ENCODE data around the gene PTAFR. TPM values are rescaled to one million over a fixed set of nuclear protein-coding genes. Genes with fewer than 3 reads are reported as not detected.

Gene PTAFR
- total and polyA plus RNA-seq, 2 of the 4 experiments (the other 2 are of a cell fraction) = 0.17 to 0.18 TPM

DNA sequence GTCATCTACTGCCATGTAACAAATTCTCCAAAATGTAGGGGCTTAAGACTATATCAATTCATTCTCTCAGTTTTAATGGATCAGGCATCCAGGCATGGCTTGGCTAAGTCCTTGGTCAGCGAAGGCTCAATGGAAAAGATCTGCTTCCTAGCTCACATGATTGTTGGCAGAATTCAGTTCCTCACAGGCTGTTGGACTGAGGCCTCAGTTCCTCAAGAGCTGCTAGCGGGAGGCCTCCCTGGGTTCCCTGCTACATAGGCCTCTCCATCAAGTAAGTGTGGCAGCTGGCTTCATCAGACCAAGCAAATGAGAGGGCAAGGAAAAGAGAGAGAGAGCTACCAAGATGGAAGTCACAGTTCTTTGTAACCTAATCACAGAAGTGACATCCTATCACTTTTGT, 68.5 kb downstream of the PTAFR start:
- ChIA-PET POLR2A (ENCODE audit: unreplicated experiment) (no interaction called here), CTCF (no interaction called here)
- H3K14ac ChIP-seq (replicated peaks; ENCODE audit: low read depth, low read length) = no peak overlapping the region
- no peak overlapping the region for H4K91ac ChIP-seq (ENCODE audit: insufficient read depth, low read depth, low read length)
- intact Hi-C loops (cut with micrococcal nuclease) = no loop called here
- H2AFZ ChIP-seq (replicated peaks; ENCODE audit: low read length, poor library complexity) = no peak overlapping the region
- no peak overlapping the region for H2BK120ac ChIP-seq (ENCODE audit: low read depth, low read length)
- H4K8ac ChIP-seq (ENCODE audit: low read depth in 2 of 2, low read length in 2 of 2) = no peak overlapping the region
- H2BK15ac ChIP-seq (ENCODE audit: low read depth, low read length) = no peak overlapping the region
- no peaks in the 10 kb centered on the region for H3K27me3 ChIP-seq (ENCODE audit: control insufficient read depth, insufficient read depth, low read length)
- no peak overlapping the region for H3K56ac ChIP-seq (ENCODE audit: extremely low read depth, insufficient read depth, low read length)
- no peak for ATAC-seq (ENCODE audit: low read depth)
- no peak overlapping the region for H2BK20ac ChIP-seq (ENCODE audit: low read depth, low read length)
- no peak overlapping the region for H3K4me3 ChIP-seq (ENCODE audit: insufficient read depth, low read depth, low read length)
- H3K4me2 ChIP-seq (ENCODE audit: low read depth, low read length) = no peak overlapping the region
- H3K18ac ChIP-seq (ENCODE audit: low read depth, low read length) = no peak overlapping the region
- dilution Hi-C loops (cut with HindIII; ENCODE audit: low sequenced_read_pairs, unreplicated experiment) = no loop called here
- no peak overlapping the region for H3K4ac ChIP-seq (ENCODE audit: low read depth, low read length)
- no peak overlapping the region for H2BK5ac ChIP-seq (ENCODE audit: low read depth, low read length, poor library complexity, severe bottlenecking)
- WGBS, 2 experiments (ENCODE audit: extremely low coverage in 2 of 2, insufficient read length in 1 of 2) = no CpG with 5 or more reads among the region's 2 CpGs
- H3K4me1 ChIP-seq (ENCODE audit: control insufficient read depth, insufficient read depth, low read length) = peaks cover 6% of the 10 kb centered on the region
- no peaks in the 10 kb centered on the region for H3K36me3 ChIP-seq (ENCODE audit: control insufficient read depth, insufficient read depth, low read length)
- H3K27ac ChIP-seq (ENCODE audit: insufficient read depth, low read length) = no peak overlapping the region
- DNase-seq = no peak
- H3K9ac ChIP-seq (ENCODE audit: low read depth, low read length) = no peak overlapping the region
- in situ Hi-C loops (cut with MboI; ENCODE audit: low sequenced_read_pairs) = no loop called here
- TF ChIP-seq, protein P1, sequence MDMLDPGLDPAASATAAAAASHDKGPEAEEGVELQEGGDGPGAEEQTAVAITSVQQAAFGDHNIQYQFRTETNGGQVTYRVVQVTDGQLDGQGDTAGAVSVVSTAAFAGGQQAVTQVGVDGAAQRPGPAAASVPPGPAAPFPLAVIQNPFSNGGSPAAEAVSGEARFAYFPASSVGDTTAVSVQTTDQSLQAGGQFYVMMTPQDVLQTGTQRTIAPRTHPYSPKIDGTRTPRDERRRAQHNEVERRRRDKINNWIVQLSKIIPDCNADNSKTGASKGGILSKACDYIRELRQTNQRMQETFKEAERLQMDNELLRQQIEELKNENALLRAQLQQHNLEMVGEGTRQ (IDR thresholded peaks at IDR 0.05; ENCODE audit: low read depth, low read length) = no peak
- TF ChIP-seq POLR2A (IDR thresholded peaks at IDR 0.05; ENCODE audit: low read depth, low read length) (no peak), CTCF (conservative IDR thresholded peaks at IDR 0.05; ENCODE audit: low read depth, low read length) (no peak), NFE2L2 (IDR thresholded peaks at IDR 0.05; ENCODE audit: low read depth, low read length) (no peak), MAFK (IDR thresholded peaks at IDR 0.05; ENCODE audit: low read depth, low read length) (no peak), CEBPB (IDR thresholded peaks at IDR 0.05; ENCODE audit: low read depth, low read length) (no peak), MAZ (IDR thresholded peaks at IDR 0.05; ENCODE audit: borderline replicate concordance, low read depth, low read length) (no peak), MXI1 (IDR thresholded peaks at IDR 0.05; ENCODE audit: borderline replicate concordance, low read depth, low read length) (no peak), SMC3 (IDR thresholded peaks at IDR 0.05; ENCODE audit: low read depth, low read length) (no peak), FOS (IDR thresholded peaks at IDR 0.05; ENCODE audit: low read depth, low read length) (no peak), RFX5 (IDR thresholded peaks at IDR 0.05; ENCODE audit: low read depth, low read length) (no peak), RCOR1 (IDR thresholded peaks at IDR 0.05; ENCODE audit: insufficient replicate concordance, low read length) (no peak), RAD21 (IDR thresholded peaks at IDR 0.05; ENCODE audit: low read length) (no peak), CHD1 (IDR thresholded peaks at IDR 0.05; ENCODE audit: low read depth, low read length) (no peak), BHLHE40 (IDR thresholded peaks at IDR 0.05; ENCODE audit: low read depth, low read length) (no peak)
- TF ChIP-seq, protein P2, sequence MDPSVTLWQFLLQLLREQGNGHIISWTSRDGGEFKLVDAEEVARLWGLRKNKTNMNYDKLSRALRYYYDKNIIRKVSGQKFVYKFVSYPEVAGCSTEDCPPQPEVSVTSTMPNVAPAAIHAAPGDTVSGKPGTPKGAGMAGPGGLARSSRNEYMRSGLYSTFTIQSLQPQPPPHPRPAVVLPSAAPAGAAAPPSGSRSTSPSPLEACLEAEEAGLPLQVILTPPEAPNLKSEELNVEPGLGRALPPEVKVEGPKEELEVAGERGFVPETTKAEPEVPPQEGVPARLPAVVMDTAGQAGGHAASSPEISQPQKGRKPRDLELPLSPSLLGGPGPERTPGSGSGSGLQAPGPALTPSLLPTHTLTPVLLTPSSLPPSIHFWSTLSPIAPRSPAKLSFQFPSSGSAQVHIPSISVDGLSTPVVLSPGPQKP (IDR thresholded peaks at IDR 0.05; ENCODE audit: borderline replicate concordance, low read depth, low read length) = no peak
- no peak overlapping the region for H2AK9ac ChIP-seq (replicated peaks; ENCODE audit: low read depth, low read length, poor library complexity)
- H2AK5ac ChIP-seq (ENCODE audit: low read depth, low read length) = no peak overlapping the region
- no peak overlapping the region for H4K5ac ChIP-seq (ENCODE audit: low read depth, low read length)
- H3K9me3 ChIP-seq (ENCODE audit: control insufficient read depth, insufficient read depth, low read length) = no peaks in the 10 kb centered on the region
- no TSS peak for BruUV-seq (replicated peaks)
- no peaks in the 10 kb centered on the region for H4K20me1 ChIP-seq (ENCODE audit: insufficient read depth, low read length)
- no peaks in the 10 kb centered on the region for H3K79me1 ChIP-seq (ENCODE audit: low read depth in 1 of 2, low read length in 2 of 2)
- H3K9me1 ChIP-seq (ENCODE audit: insufficient read depth, low read length) = peaks cover 11% of the 10 kb centered on the region
- no peak overlapping the region for H3K23ac ChIP-seq (ENCODE audit: low read depth, low read length)
